Omental fat pad (tissue), 4 donors: ENCODE results near the gene TEAD4. TPM values are rescaled to one million over a fixed set of nuclear protein-coding genes. Genes with fewer than 3 reads are reported as not detected.

Experiments used
- ATAC-seq: fragments of 150-250 bp; one replicate; pipeline ENCODE4 v1.9.1; 2016; ENCODE audit warnings: mild to moderate bottlenecking, moderate library complexity; ENCODE audit not compliant: low FRiP score
- DNase-seq: peaks from one replicate; pipeline ENCODE4 v3.0.0-alpha.2; 2019; ENCODE audit warnings: low spot score
- CTCF ChIP-seq, 3 donors: fragments of 450-650 bp; IDR thresholded peaks; one replicate each; pipeline ENCODE4 v1.5.1; 2016 to 2017; ENCODE audit warnings: antibody characterized with exemption in 3 of 3, mild to moderate bottlenecking in 3 of 3, moderate library complexity in 2 of 3
- total RNA-seq, 4 donors: library from RNA; depleted of rRNA; stranded (reverse); fragments of >200 nt; gene quantifications; one replicate each; pipeline ENCODE4 v1.1.0, GENCODE V29; 2016

The TEAD4 gene
- total RNA-seq, 4 donors from 2014 or later: 14.5 to 79.3 (median 17.0) TPM

- no peak for TF ChIP-seq CTCF (IDR thresholded peaks at IDR 0.05)
- DNase-seq (no peak), ATAC-seq (no peak)
Measured at GRCh38 chr12:3038166-3038565, 79.0 kb downstream of the TEAD4 start.

- DNase-seq: no peak
- no peak for ATAC-seq
- TF ChIP-seq CTCF (IDR thresholded peaks at IDR 0.05): no peak
Measured at GRCh38 chr12:3038926-3039510, 79.8 kb downstream of the TEAD4 start.

GRCh38 chr12:3040026-3040656 lies 80.9 kb downstream of the TEAD4 start:
- TF ChIP-seq CTCF (IDR thresholded peaks at IDR 0.05): no peak
- no peak for DNase-seq
- ATAC-seq: no peak

GRCh38 chr12:3040663-3041544 lies 81.7 kb downstream of the TEAD4 start:
- ATAC-seq (no peak), DNase-seq (no peak)
- TF ChIP-seq CTCF (IDR thresholded peaks at IDR 0.05): no peak

GRCh38 chr12:3041558-3042164 lies 82.5 kb downstream of the TEAD4 start:
- no peak for TF ChIP-seq CTCF (IDR thresholded peaks at IDR 0.05)
- ATAC-seq (no peak), DNase-seq (no peak)

- DNase-seq (no peak), ATAC-seq (no peak)
- no peak for TF ChIP-seq CTCF (IDR thresholded peaks at IDR 0.05)
Measured at GRCh38 chr12:3042394-3042793, 83.2 kb downstream of the TEAD4 start.
